NCI-H2081 (cell line): ENCODE measurements around the gene DSTYK.
A peak's percentile ranks its signal among the peaks of the same experiment; 100 is the strongest.
"Not testable (repeated sequence)": the region's sequence is repeated elsewhere in the genome, so short reads cannot be mapped to it uniquely, and the experiment has no call there.

Experiments used
- DNase-seq, 2 experiments: peaks; one replicate each; lab custom pipeline; 2025; lab: John Stamatoyannopoulos, UW

Gene DSTYK

GRCh38 chr1:205170532-205171269 lies 40.8 kb downstream of the DSTYK start:
- no peak for DNase-seq

- DNase-seq = no peak
These were observed 42.3 kb downstream of the DSTYK start for GRCh38 chr1:205169248-205169647.

- DNase-seq = no peak
These were observed 43.2 kb downstream of the DSTYK start for GRCh38 chr1:205168291-205168690.

- no peak for DNase-seq
These were observed 49.2 kb downstream of the DSTYK start for GRCh38 chr1:205162301-205162700.

- no peak for DNase-seq
These were observed 50.4 kb downstream of the DSTYK start for GRCh38 chr1:205161076-205161475.

- no peak for DNase-seq
These were observed 53.4 kb downstream of the DSTYK start for GRCh38 chr1:205158048-205158616.

- not testable (repeated sequence) for DNase-seq
These were observed 55.7 kb downstream of the DSTYK start for GRCh38 chr1:205155665-205156377.

- no peak for DNase-seq
These were observed 59.0 kb downstream of the DSTYK start for GRCh38 chr1:205152505-205152904.

GRCh38 chr1:205150651-205151428 lies 60.7 kb downstream of the DSTYK start:
- DNase-seq = no peak

- no peak for DNase-seq
These were observed 64.2 kb downstream of the DSTYK start for GRCh38 chr1:205147191-205147835.

- DNase-seq = no peak
These were observed 66.8 kb downstream of the DSTYK start for GRCh38 chr1:205144751-205145150.

- no peak for DNase-seq
These were observed 67.3 kb downstream of the DSTYK start for GRCh38 chr1:205144046-205144720.

GRCh38 chr1:205142102-205142469 lies 69.4 kb downstream of the DSTYK start:
- no peak for DNase-seq

GRCh38 chr1:205141236-205142101 lies 70.0 kb downstream of the DSTYK start:
- peak; percentile 80 to 81 for DNase-seq

- no peak for DNase-seq
These were observed 71.4 kb downstream of the DSTYK start for GRCh38 chr1:205140113-205140512.

- no peak for DNase-seq
These were observed 73.6 kb downstream of the DSTYK start for GRCh38 chr1:205137901-205138300.

GRCh38 chr1:205133287-205133686 lies 78.2 kb downstream of the DSTYK start:
- DNase-seq = no peak

GRCh38 chr1:205129447-205130029 lies 82.0 kb downstream of the DSTYK start:
- no peak for DNase-seq

GRCh38 chr1:205128050-205128449 lies 83.5 kb downstream of the DSTYK start:
- DNase-seq = no peak

GRCh38 chr1:205127646-205128045 lies 83.9 kb downstream of the DSTYK start:
- DNase-seq = no peak
